ENCODE measurements around the gene EQTN. TPM values are rescaled to one million over a fixed set of nuclear protein-coding genes. Genes with fewer than 3 reads are reported as not detected.

EQTN gene
- total and polyA plus RNA-seq, 2 of the 13 experiments (the other 11 are each of a cell fraction or from before 2014, with no cell fraction given): not detected

DNA sequence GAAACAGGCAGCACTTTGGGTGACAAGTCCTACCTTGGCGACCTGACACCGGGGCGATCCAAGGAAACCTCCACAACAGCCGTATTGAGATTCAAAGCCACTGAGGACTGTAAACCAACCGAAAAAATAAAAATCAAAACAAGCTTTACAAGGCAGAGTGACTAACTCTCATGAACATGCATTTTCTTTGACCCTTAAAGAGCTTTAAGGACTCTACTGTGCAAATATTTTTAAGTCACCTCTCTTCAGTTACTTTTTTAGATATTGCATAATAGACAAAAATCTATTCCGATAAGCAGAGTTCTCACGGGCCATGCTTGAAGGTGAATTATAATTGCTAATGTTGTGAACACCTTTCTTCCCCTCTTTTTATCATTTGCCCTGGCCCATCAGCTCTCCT lies 38.3 kb downstream of the EQTN start (continued):
- TF ChIP-seq, protein P1, sequence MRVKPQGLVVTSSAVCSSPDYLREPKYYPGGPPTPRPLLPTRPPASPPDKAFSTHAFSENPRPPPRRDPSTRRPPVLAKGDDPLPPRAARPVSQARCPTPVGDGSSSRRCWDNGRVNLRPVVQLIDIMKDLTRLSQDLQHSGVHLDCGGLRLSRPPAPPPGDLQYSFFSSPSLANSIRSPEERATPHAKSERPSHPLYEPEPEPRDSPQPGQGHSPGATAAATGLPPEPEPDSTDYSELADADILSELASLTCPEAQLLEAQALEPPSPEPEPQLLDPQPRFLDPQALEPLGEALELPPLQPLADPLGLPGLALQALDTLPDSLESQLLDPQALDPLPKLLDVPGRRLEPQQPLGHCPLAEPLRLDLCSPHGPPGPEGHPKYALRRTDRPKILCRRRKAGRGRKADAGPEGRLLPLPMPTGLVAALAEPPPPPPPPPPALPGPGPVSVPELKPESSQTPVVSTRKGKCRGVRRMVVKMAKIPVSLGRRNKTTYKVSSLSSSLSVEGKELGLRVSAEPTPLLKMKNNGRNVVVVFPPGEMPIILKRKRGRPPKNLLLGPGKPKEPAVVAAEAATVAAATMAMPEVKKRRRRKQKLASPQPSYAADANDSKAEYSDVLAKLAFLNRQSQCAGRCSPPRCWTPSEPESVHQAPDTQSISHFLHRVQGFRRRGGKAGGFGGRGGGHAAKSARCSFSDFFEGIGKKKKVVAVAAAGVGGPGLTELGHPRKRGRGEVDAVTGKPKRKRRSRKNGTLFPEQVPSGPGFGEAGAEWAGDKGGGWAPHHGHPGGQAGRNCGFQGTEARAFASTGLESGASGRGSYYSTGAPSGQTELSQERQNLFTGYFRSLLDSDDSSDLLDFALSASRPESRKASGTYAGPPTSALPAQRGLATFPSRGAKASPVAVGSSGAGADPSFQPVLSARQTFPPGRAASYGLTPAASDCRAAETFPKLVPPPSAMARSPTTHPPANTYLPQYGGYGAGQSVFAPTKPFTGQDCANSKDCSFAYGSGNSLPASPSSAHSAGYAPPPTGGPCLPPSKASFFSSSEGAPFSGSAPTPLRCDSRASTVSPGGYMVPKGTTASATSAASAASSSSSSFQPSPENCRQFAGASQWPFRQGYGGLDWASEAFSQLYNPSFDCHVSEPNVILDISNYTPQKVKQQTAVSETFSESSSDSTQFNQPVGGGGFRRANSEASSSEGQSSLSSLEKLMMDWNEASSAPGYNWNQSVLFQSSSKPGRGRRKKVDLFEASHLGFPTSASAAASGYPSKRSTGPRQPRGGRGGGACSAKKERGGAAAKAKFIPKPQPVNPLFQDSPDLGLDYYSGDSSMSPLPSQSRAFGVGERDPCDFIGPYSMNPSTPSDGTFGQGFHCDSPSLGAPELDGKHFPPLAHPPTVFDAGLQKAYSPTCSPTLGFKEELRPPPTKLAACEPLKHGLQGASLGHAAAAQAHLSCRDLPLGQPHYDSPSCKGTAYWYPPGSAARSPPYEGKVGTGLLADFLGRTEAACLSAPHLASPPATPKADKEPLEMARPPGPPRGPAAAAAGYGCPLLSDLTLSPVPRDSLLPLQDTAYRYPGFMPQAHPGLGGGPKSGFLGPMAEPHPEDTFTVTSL (CRISPR knock-in tag; IDR thresholded peaks at IDR 0.05; ENCODE audit: borderline replicate concordance): no peak
- TF ChIP-seq, protein P2, sequence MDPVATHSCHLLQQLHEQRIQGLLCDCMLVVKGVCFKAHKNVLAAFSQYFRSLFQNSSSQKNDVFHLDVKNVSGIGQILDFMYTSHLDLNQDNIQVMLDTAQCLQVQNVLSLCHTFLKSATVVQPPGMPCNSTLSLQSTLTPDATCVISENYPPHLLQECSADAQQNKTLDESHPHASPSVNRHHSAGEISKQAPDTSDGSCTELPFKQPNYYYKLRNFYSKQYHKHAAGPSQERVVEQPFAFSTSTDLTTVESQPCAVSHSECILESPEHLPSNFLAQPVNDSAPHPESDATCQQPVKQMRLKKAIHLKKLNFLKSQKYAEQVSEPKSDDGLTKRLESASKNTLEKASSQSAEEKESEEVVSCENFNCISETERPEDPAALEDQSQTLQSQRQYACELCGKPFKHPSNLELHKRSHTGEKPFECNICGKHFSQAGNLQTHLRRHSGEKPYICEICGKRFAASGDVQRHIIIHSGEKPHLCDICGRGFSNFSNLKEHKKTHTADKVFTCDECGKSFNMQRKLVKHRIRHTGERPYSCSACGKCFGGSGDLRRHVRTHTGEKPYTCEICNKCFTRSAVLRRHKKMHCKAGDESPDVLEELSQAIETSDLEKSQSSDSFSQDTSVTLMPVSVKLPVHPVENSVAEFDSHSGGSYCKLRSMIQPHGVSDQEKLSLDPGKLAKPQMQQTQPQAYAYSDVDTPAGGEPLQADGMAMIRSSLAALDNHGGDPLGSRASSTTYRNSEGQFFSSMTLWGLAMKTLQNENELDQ (CRISPR knock-in tag; IDR thresholded peaks at IDR 0.05; ENCODE audit: borderline replicate concordance): no peak
- TF ChIP-seq ZNF792 (CRISPR knock-in tag; IDR thresholded peaks at IDR 0.05) (no peak), ZNF564 (CRISPR knock-in tag; IDR thresholded peaks at IDR 0.05) (no peak), AGO1 (IDR thresholded peaks at IDR 0.05; ENCODE audit: low read depth, low read length, poor library complexity, severe bottlenecking) (no peak), ZNF33A (CRISPR knock-in tag; IDR thresholded peaks at IDR 0.05; ENCODE audit: borderline replicate concordance) (no peak), NKX3-1 (CRISPR knock-in tag; IDR thresholded peaks at IDR 0.05) (no peak)

All from HepG2 (cell line).